ENCODE data around the gene IGSF9B. TPM values are rescaled to one million over a fixed set of nuclear protein-coding genes. Genes with fewer than 3 reads are reported as not detected.

Gene IGSF9B
- total RNA-seq, 1 donor from 2014 or later = 73.6 TPM

DNA sequence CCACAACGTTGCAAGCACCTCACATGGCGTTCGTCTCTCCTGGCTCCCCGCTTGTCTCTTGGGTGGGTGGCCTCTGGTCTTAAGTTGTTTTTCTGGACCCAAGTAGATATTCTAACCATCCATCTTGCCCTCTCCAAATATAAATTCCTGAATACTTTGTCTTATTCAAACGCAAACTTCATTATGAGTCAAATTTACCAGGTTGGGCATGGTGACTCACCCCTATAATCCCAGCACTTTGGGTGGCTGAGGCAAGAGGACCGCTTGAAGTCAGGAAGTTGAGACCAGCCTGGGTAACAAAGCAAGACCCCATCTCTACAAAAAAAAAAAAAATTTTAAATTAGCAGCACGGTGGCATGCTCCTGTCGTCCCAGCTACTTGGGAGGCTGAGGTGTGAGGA, 5.1 kb upstream of the IGSF9B start:
- peaks cover 12% of the 10 kb centered on the region for H3K4me1 Mint-ChIP-seq (ENCODE audit: low read depth)
- H3K4me3 Mint-ChIP-seq = no peak overlapping the region
- no peak for DNase-seq (ENCODE audit: low spot score)
- no peaks in the 10 kb centered on the region for H3K36me3 Mint-ChIP-seq (ENCODE audit: low read depth)
- H3K27ac Mint-ChIP-seq = no peak overlapping the region
- intact Hi-C loops (cut with micrococcal nuclease) = no loop called here
- peaks cover 30% of the 10 kb centered on the region for H3K27me3 Mint-ChIP-seq (ENCODE audit: insufficient read depth)
- H3K9me3 Mint-ChIP-seq = no peaks in the 10 kb centered on the region

DNA sequence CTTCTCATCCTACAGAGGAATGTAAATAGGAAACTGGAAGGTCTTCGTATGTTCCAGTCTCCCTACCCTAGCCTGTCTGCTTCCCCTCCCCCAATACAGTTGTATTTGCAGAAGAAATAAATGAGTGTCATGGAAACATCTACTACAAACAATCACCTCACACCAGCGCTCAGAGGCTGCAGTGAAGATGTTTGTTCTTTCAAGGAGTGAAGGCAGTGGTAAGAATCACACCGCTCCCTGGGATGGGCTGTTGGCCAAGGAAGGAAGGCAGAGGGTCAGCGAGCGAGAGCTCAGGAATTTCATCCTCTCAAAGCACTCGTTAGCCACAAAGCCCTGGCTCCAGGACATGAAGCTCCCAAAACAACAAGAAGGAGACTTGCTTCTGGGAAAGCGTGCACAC, 1.1 kb upstream of the IGSF9B start:
- H3K9me3 Mint-ChIP-seq = no peaks in the 10 kb centered on the region
- intact Hi-C loops (cut with micrococcal nuclease) = loop anchor here (1.0 to 5.0 kb wide), 6 partner anchors 9 to 374 kb away; partner anchors contain the start of genes GLB1L2 and VPS26B
- DNase-seq (ENCODE audit: low spot score) = no peak
- peak overlapping the region; percentile 89 for H3K27ac Mint-ChIP-seq
- H3K27me3 Mint-ChIP-seq (ENCODE audit: insufficient read depth) = peaks cover 19% of the 10 kb centered on the region
- H3K36me3 Mint-ChIP-seq (ENCODE audit: low read depth) = peaks cover 11% of the 10 kb centered on the region
- peak overlapping the region; percentile 88 for H3K4me3 Mint-ChIP-seq
- H3K4me1 Mint-ChIP-seq (ENCODE audit: low read depth) = peaks cover 39% of the 10 kb centered on the region

DNA sequence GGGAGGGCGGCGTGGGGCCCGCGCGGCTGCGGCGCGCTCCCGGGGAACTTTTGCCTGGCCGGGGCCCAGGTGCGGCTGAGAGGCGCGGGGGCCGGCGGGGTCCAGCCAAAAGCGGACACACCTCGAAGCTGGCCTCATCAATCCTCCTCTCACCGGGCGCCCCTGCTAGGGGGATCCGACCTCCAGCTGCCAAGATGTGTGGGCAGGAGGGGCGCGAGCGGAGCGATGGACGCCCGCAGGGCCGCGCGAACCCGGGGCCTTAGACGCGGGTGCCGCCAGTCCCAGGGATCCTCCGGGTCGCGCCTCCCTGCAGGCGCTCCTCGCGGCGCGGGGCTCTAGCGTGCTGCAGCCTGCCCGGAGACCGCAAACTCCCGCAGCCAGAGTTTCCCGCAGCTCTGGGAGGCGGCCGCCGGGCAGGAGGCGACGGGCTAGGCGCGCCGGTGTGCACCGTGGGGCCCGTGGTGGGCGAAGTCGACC, 785 bp downstream of the IGSF9B start:
- H3K27ac Mint-ChIP-seq = no peak overlapping the region
- no peak for DNase-seq (ENCODE audit: low spot score)
- intact Hi-C loops (cut with micrococcal nuclease) = loop anchor here (2.0 to 5.0 kb wide), 2 partner anchors 269 to 376 kb away; partner anchors contain the start of genes GLB1L2 and VPS26B
- H3K4me1 Mint-ChIP-seq (ENCODE audit: low read depth) = peaks cover 50% of the 10 kb centered on the region
- peaks cover 17% of the 10 kb centered on the region for H3K27me3 Mint-ChIP-seq (ENCODE audit: insufficient read depth)
- peak overlapping the region; percentile 37 for H3K4me3 Mint-ChIP-seq
- no peaks in the 10 kb centered on the region for H3K9me3 Mint-ChIP-seq
- H3K36me3 Mint-ChIP-seq (ENCODE audit: low read depth) = peaks cover 11% of the 10 kb centered on the region

DNA sequence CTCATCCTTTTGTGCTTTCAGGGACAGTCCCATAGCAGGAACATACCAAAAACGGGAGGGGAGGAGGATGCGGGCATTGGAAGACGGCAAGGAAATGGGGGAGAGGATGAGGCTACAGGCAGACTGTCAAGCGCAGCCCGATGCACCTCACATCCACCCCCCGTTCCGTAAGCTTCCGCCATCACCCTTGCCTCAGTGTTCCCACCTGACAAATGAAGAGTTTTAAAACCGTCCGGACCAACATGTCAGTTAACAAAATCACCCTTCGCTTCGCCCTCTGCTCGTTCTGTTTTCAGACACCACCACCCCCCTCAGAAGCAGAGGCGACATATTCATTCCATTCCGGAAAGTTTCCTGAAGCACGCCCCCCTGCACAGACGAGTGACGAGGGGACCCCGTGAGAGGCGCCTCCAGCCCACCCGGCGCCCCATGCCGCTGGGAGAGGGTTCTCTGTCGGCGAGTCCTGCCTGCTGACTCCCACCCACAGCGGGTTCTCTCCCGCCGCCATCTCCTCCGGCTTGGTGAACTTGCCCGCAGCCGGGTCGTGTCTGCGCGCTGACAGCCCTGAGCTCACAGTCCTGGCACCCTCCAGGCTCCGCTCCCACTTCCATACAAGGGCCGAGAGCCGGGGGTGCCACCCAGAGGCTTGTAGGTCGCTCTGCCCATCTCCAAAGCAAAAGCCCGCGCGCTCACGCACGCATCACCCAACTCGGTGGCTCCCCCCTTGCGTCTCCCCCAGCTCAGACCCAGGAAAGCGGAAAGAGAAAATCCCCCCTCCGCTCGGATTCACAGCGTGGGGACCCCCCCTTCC, 1.5 kb downstream of the IGSF9B start:
- H3K4me1 Mint-ChIP-seq (ENCODE audit: low read depth) = peaks cover 50% of the 10 kb centered on the region
- no peaks in the 10 kb centered on the region for H3K9me3 Mint-ChIP-seq
- peak overlapping the region; percentile 88 for H3K27ac Mint-ChIP-seq
- H3K36me3 Mint-ChIP-seq (ENCODE audit: low read depth) = peaks cover 11% of the 10 kb centered on the region
- DNase-seq (ENCODE audit: low spot score) = no peak
- peak overlapping the region; percentile 94 for H3K4me3 Mint-ChIP-seq
- H3K27me3 Mint-ChIP-seq (ENCODE audit: insufficient read depth) = peaks cover 17% of the 10 kb centered on the region
- intact Hi-C loops (cut with micrococcal nuclease) = loop anchor here (5.0 kb wide), 1 partner anchor 377 kb away; the partner anchor contains the start of gene GLB1L2

DNA sequence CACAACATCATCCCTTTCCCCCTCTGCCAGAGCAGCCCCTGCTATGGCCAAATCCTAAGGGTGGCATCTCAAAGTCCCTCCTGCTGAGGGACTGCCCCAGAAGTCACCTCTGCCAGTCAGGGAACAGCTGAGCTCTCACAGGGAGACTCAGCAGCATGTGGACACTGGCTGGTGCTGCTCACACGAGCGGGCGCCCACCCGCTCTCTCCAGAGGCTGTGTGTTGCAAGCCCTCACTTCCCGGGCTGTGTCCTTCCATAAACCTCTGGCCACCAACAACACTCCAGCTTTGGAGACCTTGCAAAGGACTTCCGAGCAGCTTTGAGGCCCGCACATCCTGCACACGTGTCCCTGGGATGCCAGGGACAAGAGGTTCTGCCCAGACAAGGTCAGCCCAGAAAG, 2.8 kb downstream of the IGSF9B start:
- Mint-ChIP-seq H3K27me3 (ENCODE audit: insufficient read depth) (peaks cover 6% of the 10 kb centered on the region), H3K4me3 (peak overlapping the region; percentile 94), H3K4me1 (ENCODE audit: low read depth) (peaks cover 61% of the 10 kb centered on the region), H3K9me3 (no peaks in the 10 kb centered on the region), H3K36me3 (ENCODE audit: low read depth) (peaks cover 13% of the 10 kb centered on the region), H3K27ac (no peak overlapping the region)
- intact Hi-C loops (cut with micrococcal nuclease) = no loop called here
- DNase-seq (ENCODE audit: low spot score) = no peak

DNA sequence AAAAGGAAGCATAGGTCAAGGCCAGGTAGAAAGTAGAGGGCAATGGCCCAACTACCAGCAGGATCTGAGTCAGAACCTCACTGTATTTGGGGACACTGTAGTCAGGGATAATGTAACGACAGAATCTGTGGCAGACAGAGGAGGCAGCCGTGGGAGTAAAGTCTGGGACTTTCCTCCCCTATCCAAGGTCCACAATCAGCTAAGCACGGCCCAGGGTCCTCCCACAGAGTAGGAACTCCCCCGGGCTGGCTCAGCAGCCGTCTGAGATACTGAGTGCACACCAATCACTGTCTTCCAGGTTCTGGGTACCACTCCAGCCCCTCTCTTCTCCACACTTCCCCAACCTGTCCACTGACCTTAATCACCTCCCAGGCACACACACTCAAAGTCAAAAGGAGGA, 3.2 kb downstream of the IGSF9B start:
- Mint-ChIP-seq H3K4me3 (peak overlapping the region; percentile 94), H3K9me3 (no peaks in the 10 kb centered on the region), H3K4me1 (ENCODE audit: low read depth) (peaks cover 66% of the 10 kb centered on the region), H3K36me3 (ENCODE audit: low read depth) (peaks cover 13% of the 10 kb centered on the region), H3K27ac (peak overlapping the region; percentile 55), H3K27me3 (ENCODE audit: insufficient read depth) (peaks cover 4% of the 10 kb centered on the region)
- intact Hi-C loops (cut with micrococcal nuclease) = no loop called here
- no peak for DNase-seq (ENCODE audit: low spot score)

DNA sequence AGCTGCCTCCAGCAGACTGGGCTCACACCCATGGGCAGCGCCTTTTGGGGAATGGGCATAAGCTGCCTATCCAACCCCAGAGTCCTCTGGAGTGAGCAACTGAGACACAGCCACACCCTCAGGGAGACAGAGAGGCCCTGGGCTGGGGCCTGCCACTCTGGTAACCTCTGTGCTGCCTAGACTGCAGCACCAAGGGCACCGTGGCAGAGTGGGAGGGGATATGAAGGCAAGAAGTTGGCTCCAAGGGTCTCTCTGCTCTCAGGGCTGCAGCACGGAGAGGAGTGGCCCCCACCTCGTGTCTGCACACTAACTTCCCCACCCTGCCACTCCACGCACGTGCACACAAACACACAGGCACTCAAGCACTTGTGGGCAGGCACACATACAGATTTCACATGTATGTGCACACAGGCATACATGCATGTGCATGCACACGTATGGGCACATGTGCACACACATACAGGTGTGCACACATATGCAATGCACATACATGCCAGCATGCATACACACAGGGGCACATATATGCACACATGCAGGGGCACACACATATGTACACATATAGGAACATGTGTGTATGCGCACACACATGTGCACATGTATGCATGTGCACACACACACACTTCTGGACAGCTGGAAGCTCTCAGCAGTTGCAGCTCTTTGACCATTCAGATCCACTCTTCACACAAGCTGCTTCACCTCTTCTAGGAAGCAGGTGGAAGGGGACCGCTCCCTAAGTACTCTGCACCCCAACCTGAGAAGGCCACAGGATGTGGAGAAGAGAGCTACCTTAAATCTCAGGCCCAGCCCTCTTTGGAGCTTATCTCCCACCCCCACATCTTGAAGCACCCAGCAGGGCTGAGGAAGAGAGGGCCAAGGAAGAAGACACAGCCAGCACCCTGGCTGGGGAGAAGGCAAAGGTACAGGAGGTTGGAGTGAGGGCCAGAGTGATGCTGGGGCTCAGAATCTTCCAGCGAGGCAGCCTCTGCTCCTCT, 4.3 kb downstream of the IGSF9B start:
- H3K27ac Mint-ChIP-seq = peak overlapping the region; percentile 55
- peaks cover 70% of the 10 kb centered on the region for H3K4me1 Mint-ChIP-seq (ENCODE audit: low read depth)
- H3K36me3 Mint-ChIP-seq (ENCODE audit: low read depth) = peaks cover 13% of the 10 kb centered on the region
- no peaks in the 10 kb centered on the region for H3K27me3 Mint-ChIP-seq (ENCODE audit: insufficient read depth)
- intact Hi-C loops (cut with micrococcal nuclease) = no loop called here
- H3K4me3 Mint-ChIP-seq = peak overlapping the region; percentile 94
- DNase-seq (ENCODE audit: low spot score) = no peak
- H3K9me3 Mint-ChIP-seq = no peaks in the 10 kb centered on the region

DNA sequence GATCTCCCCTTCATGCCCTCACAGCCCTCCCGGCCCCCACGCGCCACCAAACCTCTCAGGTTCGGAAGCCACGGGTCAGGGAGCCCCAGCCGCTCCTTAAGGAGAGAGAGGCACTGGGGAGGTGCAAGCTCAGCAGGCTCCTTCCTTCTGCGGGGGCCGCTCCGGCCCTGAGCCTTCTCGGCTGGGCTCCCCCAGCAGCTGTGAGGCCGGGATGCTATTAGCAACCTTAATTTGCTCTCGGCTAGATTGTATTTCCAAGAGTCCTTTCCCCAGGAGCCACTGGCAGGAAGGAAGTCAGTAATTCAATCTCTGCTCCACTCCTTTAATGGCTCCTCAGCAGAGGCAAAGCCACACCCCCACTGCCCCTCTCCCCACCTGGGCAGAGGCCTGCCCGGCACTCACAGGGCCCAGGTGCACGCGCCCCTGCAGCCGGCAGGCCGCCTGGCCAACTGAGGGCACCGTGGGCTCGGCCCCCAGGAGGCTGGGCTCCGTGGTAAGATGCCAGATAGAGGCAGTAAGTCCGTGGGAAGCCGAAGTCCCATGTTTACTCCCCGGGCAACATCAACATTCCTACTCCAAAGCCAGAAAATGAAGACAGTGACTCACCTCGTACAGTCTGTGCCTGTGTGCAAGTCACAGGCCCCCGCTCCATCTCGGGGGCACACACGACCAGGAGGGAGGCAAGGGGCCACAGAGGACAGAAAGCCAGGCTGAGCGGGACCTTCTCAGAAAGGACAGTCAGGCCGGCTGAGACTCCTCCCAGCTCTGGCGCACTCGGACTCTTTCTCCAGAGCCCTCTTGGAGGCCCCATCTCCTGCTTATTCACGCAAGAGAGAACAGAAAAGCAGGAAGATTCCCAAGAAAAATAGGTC, 5.2 kb downstream of the IGSF9B start:
- Mint-ChIP-seq H3K4me3 (no peak overlapping the region), H3K36me3 (ENCODE audit: low read depth) (peaks cover 13% of the 10 kb centered on the region), H3K9me3 (no peaks in the 10 kb centered on the region), H3K27ac (no peak overlapping the region), H3K27me3 (ENCODE audit: insufficient read depth) (no peaks in the 10 kb centered on the region), H3K4me1 (ENCODE audit: low read depth) (peaks cover 74% of the 10 kb centered on the region)
- intact Hi-C loops (cut with micrococcal nuclease) = no loop called here
- no peak for DNase-seq (ENCODE audit: low spot score)

DNA sequence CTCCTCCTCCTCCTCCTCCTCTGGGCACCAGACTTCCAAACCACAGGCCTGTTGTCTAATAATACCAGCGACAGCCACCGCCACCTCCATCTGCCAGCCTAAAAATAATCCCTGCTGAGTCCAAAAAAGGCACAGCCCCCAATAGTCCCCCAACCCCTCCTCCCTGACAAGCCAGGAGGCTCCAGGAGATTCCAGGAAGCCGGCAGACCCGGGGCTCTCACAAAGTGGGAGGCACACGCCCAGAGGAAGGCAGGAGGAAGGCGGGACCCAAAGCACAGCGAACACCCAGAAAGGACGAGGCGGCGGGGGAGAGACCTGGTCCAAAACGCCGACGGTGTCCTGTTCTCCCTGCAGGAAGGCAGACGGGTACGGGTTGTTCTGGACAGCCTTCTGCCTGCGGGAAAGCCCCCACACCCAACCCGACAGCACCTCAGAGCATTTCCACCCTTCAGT, 5.9 kb downstream of the IGSF9B start:
- no peak for DNase-seq (ENCODE audit: low spot score)
- intact Hi-C loops (cut with micrococcal nuclease) = no loop called here
- Mint-ChIP-seq H3K9me3 (no peaks in the 10 kb centered on the region), H3K27me3 (ENCODE audit: insufficient read depth) (no peaks in the 10 kb centered on the region), H3K27ac (no peak overlapping the region), H3K36me3 (ENCODE audit: low read depth) (peaks cover 13% of the 10 kb centered on the region), H3K4me1 (ENCODE audit: low read depth) (peaks cover 77% of the 10 kb centered on the region), H3K4me3 (no peak overlapping the region)

DNA sequence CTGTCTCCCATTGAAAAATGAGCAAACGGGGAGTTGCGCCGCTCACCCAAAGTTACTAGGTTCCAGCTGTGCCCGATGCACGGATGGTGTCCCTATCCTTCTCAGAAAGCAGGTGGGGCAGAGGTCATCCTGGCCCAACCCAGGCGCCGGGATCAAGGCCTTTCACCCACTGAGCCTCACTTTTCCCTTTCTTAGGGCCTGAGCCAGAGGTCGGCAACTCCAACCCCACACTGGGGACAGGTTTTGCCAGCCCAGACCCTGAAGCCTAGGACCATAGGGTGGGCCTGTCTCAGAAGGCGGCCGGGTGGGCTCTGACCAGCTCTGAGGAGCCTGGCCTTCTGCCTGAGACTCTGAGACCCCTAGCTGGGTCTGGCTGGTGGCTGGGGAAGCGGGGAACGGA, 6.3 kb downstream of the IGSF9B start:
- H3K36me3 Mint-ChIP-seq (ENCODE audit: low read depth) = peaks cover 14% of the 10 kb centered on the region
- H3K9me3 Mint-ChIP-seq = no peaks in the 10 kb centered on the region
- H3K27me3 Mint-ChIP-seq (ENCODE audit: insufficient read depth) = no peaks in the 10 kb centered on the region
- no peak overlapping the region for H3K27ac Mint-ChIP-seq
- H3K4me3 Mint-ChIP-seq = no peak overlapping the region
- H3K4me1 Mint-ChIP-seq (ENCODE audit: low read depth) = peaks cover 80% of the 10 kb centered on the region
- no peak for DNase-seq (ENCODE audit: low spot score)
- intact Hi-C loops (cut with micrococcal nuclease) = no loop called here

DNA sequence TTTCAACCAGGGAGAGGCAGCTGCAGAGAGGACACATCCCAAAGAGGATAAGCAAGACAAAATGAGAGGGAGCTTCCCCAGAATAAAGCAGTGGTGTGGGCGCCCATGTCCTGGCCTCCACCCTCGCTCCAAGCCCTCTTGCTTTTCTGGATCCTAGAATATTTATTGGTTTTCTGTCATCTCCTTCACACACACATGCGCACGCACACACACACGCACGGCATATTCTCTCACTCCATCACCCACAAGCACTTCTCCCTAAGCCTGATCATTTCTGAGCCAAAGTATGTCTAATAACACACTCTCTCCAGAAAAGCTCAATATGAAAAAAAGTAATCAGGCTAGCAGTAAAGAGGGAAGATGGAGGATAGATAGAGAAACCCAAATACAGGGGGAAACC, 7.6 kb downstream of the IGSF9B start:
- Mint-ChIP-seq H3K27me3 (ENCODE audit: insufficient read depth) (no peaks in the 10 kb centered on the region), H3K36me3 (ENCODE audit: low read depth) (peaks cover 14% of the 10 kb centered on the region), H3K4me3 (peak overlapping the region; percentile 65), H3K9me3 (no peaks in the 10 kb centered on the region), H3K4me1 (ENCODE audit: low read depth) (peaks cover 80% of the 10 kb centered on the region), H3K27ac (peak overlapping the region; percentile 83)
- no peak for DNase-seq (ENCODE audit: low spot score)
- intact Hi-C loops (cut with micrococcal nuclease) = loop anchor here (5.0 kb wide), 4 partner anchors 118 to 682 kb away; partner anchors contain the start of genes GLB1L3 and JAM3

DNA sequence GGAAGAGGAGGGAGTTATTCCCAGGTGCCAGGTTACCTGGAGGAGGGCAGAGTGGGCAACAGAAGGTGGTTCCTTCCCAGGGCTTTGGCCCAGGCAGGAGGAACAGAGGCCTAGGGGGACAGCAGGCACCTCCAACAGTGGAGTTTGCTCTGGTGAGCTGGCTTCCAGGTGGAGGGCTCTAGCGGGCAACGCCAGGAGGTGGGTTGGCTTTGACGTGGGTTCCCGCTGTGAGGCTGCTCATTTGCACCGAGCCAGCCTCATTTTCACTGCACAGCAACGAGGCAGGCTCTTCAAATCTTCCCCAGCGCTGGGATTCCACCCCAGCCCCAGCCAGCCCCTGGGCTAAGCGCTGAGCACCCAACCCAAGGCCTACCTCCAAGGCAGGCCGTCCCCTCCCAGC, 8.1 kb downstream of the IGSF9B start:
- intact Hi-C loops (cut with micrococcal nuclease) = loop anchor here (5.0 kb wide), 4 partner anchors 119 to 681 kb away; partner anchors contain the start of genes GLB1L3 and JAM3
- H3K9me3 Mint-ChIP-seq = no peaks in the 10 kb centered on the region
- no peaks in the 10 kb centered on the region for H3K27me3 Mint-ChIP-seq (ENCODE audit: insufficient read depth)
- DNase-seq (ENCODE audit: low spot score) = no peak
- H3K27ac Mint-ChIP-seq = peak overlapping the region; percentile 83
- H3K4me1 Mint-ChIP-seq (ENCODE audit: low read depth) = peaks cover 80% of the 10 kb centered on the region
- H3K36me3 Mint-ChIP-seq (ENCODE audit: low read depth) = peaks cover 11% of the 10 kb centered on the region
- peak overlapping the region; percentile 69 for H3K4me3 Mint-ChIP-seq

All from activated T-helper 1 cell treated with anti-CD3 and anti-CD28 coated beads, Interleukin-12 subunit alpha, Interleukin-12 subunit beta, Interleukin-2, Interleukin-4 antibody, amounts not matched to agents 30 ng/mL and 10 ng/mL and 1 ng/mL, durations not matched to agents 14 hours and 24 hours and 36 hours (primary cell).